Keratinocyte (primary cell): ENCODE measurements around the gene PALB2.

Experiments
- CTCF ChIP-seq, 3 experiments: IDR thresholded peaks in 1 of 3; conservative IDR thresholded peaks in 1 of 3; optimal IDR thresholded peaks in 1 of 3; 2 replicates in 2 of 3; 3 replicates in 1 of 3; pipeline versions ENCODE3 to v1.5.1; 2011; ENCODE audit warnings: low read length in 3 of 3, mild to moderate bottlenecking in 3 of 3, moderate library complexity in 2 of 3, control low read depth in 1 of 3, inconsistent platforms in 1 of 3; ENCODE audit not compliant: insufficient read depth in 2 of 3; ENCODE audit errors: extremely low read depth in 1 of 3
- EZH2 ChIP-seq: IDR thresholded peaks from one replicate; pipeline ENCODE4 v1.6.1; 2012; ENCODE audit warnings: inconsistent platforms, mild to moderate bottlenecking, low read length, moderate library complexity

GRCh38 chr16:23556881-23557778, 84.0 kb downstream of the PALB2 start, which contains the start of the genes EARS2 and UBFD1:
- TF ChIP-seq CTCF (optimal IDR thresholded peaks at IDR 0.05 in 1 of 3, IDR thresholded peaks at IDR 0.05 in 1 of 3, conservative IDR thresholded peaks at IDR 0.05 in 1 of 3; ENCODE audit: extremely low read depth in 1 of 3, insufficient read depth in 2 of 3, low read length in 3 of 3): peak; percentile 80 to 95 (median 85)
- no peak for TF ChIP-seq EZH2
